ENCODE results near the gene MMP15. TPM values are rescaled to one million over a fixed set of nuclear protein-coding genes. Genes with fewer than 3 reads are reported as not detected.

MMP15 gene
- total RNA-seq, 1 experiment from 2014 or later = 55.5 TPM

DNA sequence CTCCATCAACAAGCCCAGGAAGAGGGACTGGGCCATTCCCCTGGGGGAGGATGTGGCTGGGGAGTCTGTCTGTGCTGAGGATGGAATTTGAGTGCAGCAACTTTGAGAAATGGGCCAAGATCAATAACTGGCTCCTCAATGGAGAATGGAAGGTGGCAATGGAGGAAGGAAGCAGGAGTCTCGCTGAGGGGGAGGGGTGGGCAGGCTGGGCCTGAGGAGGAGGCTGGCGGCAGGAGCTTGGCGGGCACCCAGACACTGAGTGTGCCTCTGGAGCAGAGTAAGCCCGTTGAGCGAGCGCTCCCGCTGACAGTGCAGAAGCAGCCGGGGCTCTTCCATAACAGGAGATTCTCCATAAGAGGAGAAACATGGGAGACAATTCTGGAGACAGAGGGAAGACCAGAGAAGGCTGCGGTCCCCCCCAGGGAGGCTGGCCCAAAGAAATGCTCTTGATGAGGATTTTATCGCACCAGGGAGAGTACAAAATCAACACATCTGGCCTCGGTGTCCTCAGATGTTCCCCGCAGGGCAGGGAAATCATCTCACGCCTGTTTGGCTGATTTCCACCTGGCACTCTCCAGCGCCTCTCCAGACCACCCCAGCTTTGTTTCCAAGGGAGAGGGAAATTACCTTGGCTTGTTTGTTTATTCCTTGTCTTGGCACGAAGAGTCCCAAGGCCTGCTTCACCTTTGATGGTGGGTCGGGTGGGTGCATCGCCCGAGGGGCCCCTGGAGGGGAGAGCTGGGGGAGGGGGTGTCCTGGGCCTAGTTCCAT is 2.8 kb upstream of the MMP15 start:
- ChIA-PET POLR2A (interaction anchor here (0.6 to 2.6 kb wide), 2 partner anchors 107 to 403 kb away, joined by 3 to 19 read pairs; partner anchors contain the start of gene CFAP20), CTCF (interaction anchor here (0.8 to 4.0 kb wide), 8 partner anchors 10 to 247 kb away, joined by 3 to 54 read pairs (median 4); partner anchors contain the start of gene CFAP20)
- Mint-ChIP-seq H3K4me1 (peaks cover 31% of the 10 kb centered on the region), H3K4me3 (no peak overlapping the region; the same call in 1 of the 2 replicates), H3K36me3 (no peaks in the 10 kb centered on the region), H3K27me3 (ENCODE audit: low read depth) (peaks cover 10% of the 10 kb centered on the region), H3K27ac (no peak overlapping the region), H3K9me3 (no peaks in the 10 kb centered on the region)
- ATAC-seq (no peak), DNase-seq (ENCODE audit: low spot score) (no peak)
- TF ChIP-seq SMAD4 (CRISPR knock-in tag; IDR thresholded peaks at IDR 0.05) (no peak), ZNF416 (CRISPR knock-in tag; IDR thresholded peaks at IDR 0.05) (no peak), NR1H2 (CRISPR knock-in tag; IDR thresholded peaks at IDR 0.05) (no peak), PRRX2 (CRISPR knock-in tag; IDR thresholded peaks at IDR 0.05) (no peak), TP53 (CRISPR knock-in tag; IDR thresholded peaks at IDR 0.05) (no peak), HMGA2 (CRISPR knock-in tag; IDR thresholded peaks at IDR 0.05) (no peak), CREB1 (CRISPR knock-in tag; IDR thresholded peaks at IDR 0.05) (no peak), CREM (CRISPR knock-in tag; IDR thresholded peaks at IDR 0.05) (no peak)
- TF ChIP-seq, protein P1, sequence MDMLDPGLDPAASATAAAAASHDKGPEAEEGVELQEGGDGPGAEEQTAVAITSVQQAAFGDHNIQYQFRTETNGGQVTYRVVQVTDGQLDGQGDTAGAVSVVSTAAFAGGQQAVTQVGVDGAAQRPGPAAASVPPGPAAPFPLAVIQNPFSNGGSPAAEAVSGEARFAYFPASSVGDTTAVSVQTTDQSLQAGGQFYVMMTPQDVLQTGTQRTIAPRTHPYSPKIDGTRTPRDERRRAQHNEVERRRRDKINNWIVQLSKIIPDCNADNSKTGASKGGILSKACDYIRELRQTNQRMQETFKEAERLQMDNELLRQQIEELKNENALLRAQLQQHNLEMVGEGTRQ (CRISPR knock-in tag; IDR thresholded peaks at IDR 0.05) = no peak

DNA sequence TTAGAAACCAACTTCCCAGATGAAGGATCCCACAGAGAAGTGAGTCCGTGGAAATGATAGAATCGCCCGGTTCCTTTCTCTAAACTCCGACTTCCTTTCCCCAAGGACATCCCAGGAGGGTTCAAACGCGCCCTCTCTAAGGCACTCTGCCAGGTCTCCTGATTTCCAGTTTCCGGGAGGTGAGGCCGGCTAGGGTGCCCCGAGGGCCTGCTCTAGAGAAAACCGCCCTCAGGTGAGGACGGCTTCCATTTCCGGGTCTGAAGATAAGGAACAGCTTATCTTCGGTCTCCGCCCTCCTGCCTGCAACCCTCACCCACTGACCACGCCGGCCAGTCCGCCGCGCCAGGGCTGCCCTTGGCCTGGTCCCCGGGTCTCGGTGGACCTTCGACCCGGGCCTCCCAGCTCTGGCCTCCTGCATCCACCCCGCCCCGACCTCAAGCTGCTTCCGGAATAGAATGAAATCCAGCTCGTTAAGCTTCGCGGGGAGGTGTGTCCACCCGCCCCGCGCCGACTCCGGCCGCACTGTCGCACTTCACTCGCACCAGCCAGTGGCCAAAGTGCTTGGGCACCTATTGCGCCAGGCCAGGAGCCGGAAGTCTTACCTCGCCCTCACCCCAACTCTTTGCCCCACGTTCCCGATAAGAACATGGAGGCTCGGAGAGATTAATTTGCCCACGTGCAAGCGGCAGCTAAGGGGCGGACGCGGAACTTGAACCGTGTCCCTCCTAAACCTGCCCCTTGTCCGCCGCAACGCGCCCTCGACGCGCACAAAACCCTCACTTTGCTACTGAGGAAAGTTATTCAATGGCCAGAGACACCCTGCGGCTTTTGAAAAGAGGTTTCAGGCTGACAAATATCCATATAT is 836 bp upstream of the MMP15 start:
- H3K9me3 Mint-ChIP-seq = no peaks in the 10 kb centered on the region
- ChIA-PET POLR2A (interaction anchor here (1.0 to 2.6 kb wide), 3 partner anchors 24 to 105 kb away, joined by 4 to 19 read pairs (median 7); partner anchors contain the start of genes CFAP20, USB1 and ZNF319), CTCF (interaction anchor here (0.5 to 4.0 kb wide), 12 partner anchors 8 to 463 kb away, joined by 3 to 54 read pairs (median 6); partner anchors contain the start of genes CFAP20 and ZNF319)
- TF ChIP-seq, protein P2, sequence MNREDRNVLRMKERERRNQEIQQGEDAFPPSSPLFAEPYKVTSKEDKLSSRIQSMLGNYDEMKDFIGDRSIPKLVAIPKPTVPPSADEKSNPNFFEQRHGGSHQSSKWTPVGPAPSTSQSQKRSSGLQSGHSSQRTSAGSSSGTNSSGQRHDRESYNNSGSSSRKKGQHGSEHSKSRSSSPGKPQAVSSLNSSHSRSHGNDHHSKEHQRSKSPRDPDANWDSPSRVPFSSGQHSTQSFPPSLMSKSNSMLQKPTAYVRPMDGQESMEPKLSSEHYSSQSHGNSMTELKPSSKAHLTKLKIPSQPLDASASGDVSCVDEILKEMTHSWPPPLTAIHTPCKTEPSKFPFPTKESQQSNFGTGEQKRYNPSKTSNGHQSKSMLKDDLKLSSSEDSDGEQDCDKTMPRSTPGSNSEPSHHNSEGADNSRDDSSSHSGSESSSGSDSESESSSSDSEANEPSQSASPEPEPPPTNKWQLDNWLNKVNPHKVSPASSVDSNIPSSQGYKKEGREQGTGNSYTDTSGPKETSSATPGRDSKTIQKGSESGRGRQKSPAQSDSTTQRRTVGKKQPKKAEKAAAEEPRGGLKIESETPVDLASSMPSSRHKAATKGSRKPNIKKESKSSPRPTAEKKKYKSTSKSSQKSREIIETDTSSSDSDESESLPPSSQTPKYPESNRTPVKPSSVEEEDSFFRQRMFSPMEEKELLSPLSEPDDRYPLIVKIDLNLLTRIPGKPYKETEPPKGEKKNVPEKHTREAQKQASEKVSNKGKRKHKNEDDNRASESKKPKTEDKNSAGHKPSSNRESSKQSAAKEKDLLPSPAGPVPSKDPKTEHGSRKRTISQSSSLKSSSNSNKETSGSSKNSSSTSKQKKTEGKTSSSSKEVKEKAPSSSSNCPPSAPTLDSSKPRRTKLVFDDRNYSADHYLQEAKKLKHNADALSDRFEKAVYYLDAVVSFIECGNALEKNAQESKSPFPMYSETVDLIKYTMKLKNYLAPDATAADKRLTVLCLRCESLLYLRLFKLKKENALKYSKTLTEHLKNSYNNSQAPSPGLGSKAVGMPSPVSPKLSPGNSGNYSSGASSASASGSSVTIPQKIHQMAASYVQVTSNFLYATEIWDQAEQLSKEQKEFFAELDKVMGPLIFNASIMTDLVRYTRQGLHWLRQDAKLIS (CRISPR knock-in tag; IDR thresholded peaks at IDR 0.05; ENCODE audit: borderline replicate concordance) = 0 out of 2 replicates have a peak, but pooled peaks have one; percentile 45
- no peak for TF ChIP-seq CREB1 (CRISPR knock-in tag; IDR thresholded peaks at IDR 0.05)
- TF ChIP-seq, protein P3, sequence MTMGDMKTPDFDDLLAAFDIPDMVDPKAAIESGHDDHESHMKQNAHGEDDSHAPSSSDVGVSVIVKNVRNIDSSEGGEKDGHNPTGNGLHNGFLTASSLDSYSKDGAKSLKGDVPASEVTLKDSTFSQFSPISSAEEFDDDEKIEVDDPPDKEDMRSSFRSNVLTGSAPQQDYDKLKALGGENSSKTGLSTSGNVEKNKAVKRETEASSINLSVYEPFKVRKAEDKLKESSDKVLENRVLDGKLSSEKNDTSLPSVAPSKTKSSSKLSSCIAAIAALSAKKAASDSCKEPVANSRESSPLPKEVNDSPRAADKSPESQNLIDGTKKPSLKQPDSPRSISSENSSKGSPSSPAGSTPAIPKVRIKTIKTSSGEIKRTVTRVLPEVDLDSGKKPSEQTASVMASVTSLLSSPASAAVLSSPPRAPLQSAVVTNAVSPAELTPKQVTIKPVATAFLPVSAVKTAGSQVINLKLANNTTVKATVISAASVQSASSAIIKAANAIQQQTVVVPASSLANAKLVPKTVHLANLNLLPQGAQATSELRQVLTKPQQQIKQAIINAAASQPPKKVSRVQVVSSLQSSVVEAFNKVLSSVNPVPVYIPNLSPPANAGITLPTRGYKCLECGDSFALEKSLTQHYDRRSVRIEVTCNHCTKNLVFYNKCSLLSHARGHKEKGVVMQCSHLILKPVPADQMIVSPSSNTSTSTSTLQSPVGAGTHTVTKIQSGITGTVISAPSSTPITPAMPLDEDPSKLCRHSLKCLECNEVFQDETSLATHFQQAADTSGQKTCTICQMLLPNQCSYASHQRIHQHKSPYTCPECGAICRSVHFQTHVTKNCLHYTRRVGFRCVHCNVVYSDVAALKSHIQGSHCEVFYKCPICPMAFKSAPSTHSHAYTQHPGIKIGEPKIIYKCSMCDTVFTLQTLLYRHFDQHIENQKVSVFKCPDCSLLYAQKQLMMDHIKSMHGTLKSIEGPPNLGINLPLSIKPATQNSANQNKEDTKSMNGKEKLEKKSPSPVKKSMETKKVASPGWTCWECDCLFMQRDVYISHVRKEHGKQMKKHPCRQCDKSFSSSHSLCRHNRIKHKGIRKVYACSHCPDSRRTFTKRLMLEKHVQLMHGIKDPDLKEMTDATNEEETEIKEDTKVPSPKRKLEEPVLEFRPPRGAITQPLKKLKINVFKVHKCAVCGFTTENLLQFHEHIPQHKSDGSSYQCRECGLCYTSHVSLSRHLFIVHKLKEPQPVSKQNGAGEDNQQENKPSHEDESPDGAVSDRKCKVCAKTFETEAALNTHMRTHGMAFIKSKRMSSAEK (CRISPR knock-in tag; IDR thresholded peaks at IDR 0.05; ENCODE audit: borderline replicate concordance) = no peak
- peak; percentile 77; the same call in 1 of the 2 replicates for TF ChIP-seq GABPB1 (CRISPR knock-in tag; IDR thresholded peaks at IDR 0.05)
- 0 out of 2 replicates have a peak, but pooled peaks have one; percentile 62 for TF ChIP-seq MYBL2 (CRISPR knock-in tag; IDR thresholded peaks at IDR 0.05)
- TF ChIP-seq, protein P4, sequence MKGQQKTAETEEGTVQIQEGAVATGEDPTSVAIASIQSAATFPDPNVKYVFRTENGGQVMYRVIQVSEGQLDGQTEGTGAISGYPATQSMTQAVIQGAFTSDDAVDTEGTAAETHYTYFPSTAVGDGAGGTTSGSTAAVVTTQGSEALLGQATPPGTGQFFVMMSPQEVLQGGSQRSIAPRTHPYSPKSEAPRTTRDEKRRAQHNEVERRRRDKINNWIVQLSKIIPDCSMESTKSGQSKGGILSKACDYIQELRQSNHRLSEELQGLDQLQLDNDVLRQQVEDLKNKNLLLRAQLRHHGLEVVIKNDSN (CRISPR knock-in tag; IDR thresholded peaks at IDR 0.05) = 0 out of 2 replicates have a peak, but pooled peaks have one; percentile 17
- TF ChIP-seq, protein P5, sequence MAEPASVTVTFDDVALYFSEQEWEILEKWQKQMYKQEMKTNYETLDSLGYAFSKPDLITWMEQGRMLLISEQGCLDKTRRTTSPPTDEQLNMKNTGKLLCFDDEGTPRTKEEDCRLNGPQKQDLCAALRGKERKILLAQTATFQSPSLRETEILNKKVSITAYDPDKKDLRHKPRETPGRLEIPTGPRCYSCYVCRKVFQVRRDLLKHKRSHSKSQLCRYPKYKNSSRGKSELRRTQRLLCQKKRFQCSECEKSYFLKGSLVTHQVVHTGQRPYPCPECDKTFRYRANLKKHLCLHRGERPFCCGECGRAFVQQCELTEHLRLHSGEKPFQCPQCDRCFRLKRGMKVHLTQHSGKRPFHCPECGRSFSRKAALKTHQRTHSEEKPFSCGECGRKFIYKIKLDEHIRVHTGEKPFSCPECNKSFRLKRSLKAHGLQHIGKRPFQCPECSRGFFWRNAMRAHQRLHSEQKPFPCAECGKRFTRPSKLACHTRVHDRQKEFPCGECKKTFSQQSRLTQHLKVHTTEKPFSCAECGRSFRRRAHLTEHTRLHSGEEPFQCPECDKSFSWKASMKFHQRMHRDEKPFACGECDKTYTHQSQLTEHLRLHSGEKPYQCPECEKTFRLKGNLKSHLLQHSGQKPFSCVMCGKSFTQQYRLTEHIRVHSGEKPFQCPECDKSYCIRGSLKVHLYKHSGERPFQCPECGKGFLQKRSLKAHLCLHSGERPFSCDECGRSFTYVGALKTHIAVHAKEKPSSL (CRISPR knock-in tag; conservative IDR thresholded peaks at IDR 0.05) = no peak
- peak; percentile 21; the same call in 1 of the 2 replicates for TF ChIP-seq NFE2L1 (CRISPR knock-in tag; IDR thresholded peaks at IDR 0.05)
- TF ChIP-seq, protein P6, sequence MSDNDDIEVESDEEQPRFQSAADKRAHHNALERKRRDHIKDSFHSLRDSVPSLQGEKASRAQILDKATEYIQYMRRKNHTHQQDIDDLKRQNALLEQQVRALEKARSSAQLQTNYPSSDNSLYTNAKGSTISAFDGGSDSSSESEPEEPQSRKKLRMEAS (CRISPR knock-in tag; IDR thresholded peaks at IDR 0.05) = peak; percentile 80
- peaks cover 50% of the 10 kb centered on the region for H3K4me1 Mint-ChIP-seq
- DNase-seq (ENCODE audit: low spot score) = peak; percentile 65
- ATAC-seq = no peak
- peak overlapping the region; percentile 82 for H3K4me3 Mint-ChIP-seq
- H3K27ac Mint-ChIP-seq = peak overlapping the region; percentile 95
- peaks cover 10% of the 10 kb centered on the region for H3K27me3 Mint-ChIP-seq (ENCODE audit: low read depth)
- H3K36me3 Mint-ChIP-seq = peaks cover 4% of the 10 kb centered on the region; the same call in 1 of the 2 replicates
